GM12878 (cell line): ENCODE data around the gene ATP12A. TPM values are rescaled to one million over a fixed set of nuclear protein-coding genes. Genes with fewer than 3 reads are reported as not detected.

Source experiments
- ATAC-seq: fragments of 200-7000 bp; cut with Tn5 transposase; 3 replicates; pipeline ENCODE4 v1.9.1; 2020; ENCODE audit warnings: mild to moderate bottlenecking, moderate library complexity
- BruUV-seq: library from RNA; stranded (reverse); fragments of 400-500 nt; replicated peaks from 2 replicates; lab custom pipeline; 2021; lab: Mats Ljungman, UMichigan
- CTCF ChIA-PET: fragments of 300-600 bp; sonication (Branson Sonifier 250); formaldehyde crosslinking; extraction: SDS; loops from one replicate; lab custom pipeline; 2021; ENCODE audit warnings: inconsistent platforms; lab: Yijun Ruan, JAX
- POLR2A ChIA-PET: fragments of 350-600 bp; formaldehyde crosslinking; extraction: SDS; loops from one replicate; lab custom pipeline; 2021; ENCODE audit warnings: inconsistent platforms; lab: Charles Lee
- RAD21 ChIA-PET: fragments of 300-600 bp; sonication (Branson Sonifier 250); formaldehyde crosslinking; loops from one replicate; lab custom pipeline; 2023; ENCODE audit warnings: antibody characterized with exemption; ENCODE audit not compliant: unreplicated experiment; lab: Charles Lee
- SMC1A ChIA-PET: fragments of 300-600 bp; sonication (Branson Sonifier 250); formaldehyde crosslinking; loops from one replicate; lab custom pipeline; 2023; ENCODE audit not compliant: unreplicated experiment, uncharacterized antibody; lab: Charles Lee
- DNase-seq: peaks from one replicate; pipeline ENCODE4 v3.0.0-alpha.2; 2011; ENCODE audit warnings: low read depth, low spot score
- FAIRE-seq: peaks from 3 replicates; lab custom pipeline; 2011; peaks lifted over from hg19 to GRCh38; lab: Jason Lieb, UNC
- H2AFZ ChIP-seq: 2 replicates; pipeline ENCODE4 v1.6.0; 2011; ENCODE audit warnings: low read depth, low read length, control low read depth; ENCODE audit not compliant: control insufficient read depth
- H3K27ac ChIP-seq: 2 replicates; pipeline ENCODE4 v1.5.1; 2011; ENCODE audit warnings: control low read depth; ENCODE audit not compliant: control insufficient read depth, insufficient read depth
- H3K27me3 ChIP-seq, 2 experiments: replicated peaks in 1 of 2; 2 replicates each; pipeline versions ENCODE4 v1.6.0 to v1.6.1; 2011; ENCODE audit warnings: low read length in 1 of 2; ENCODE audit not compliant: control insufficient read depth in 2 of 2, insufficient read depth in 2 of 2
- H3K36me3 ChIP-seq, 2 experiments: 2 replicates each; pipeline ENCODE4 v1.5.1; 2011; ENCODE audit warnings: low read length in 1 of 2; ENCODE audit not compliant: control insufficient read depth in 2 of 2, insufficient read depth in 2 of 2
- H3K4me1 ChIP-seq: 2 replicates; pipeline ENCODE4 v1.6.1; 2011; ENCODE audit warnings: mild to moderate bottlenecking, low read length, moderate library complexity, mixed read lengths; ENCODE audit not compliant: control insufficient read depth, insufficient read depth
- H3K4me2 ChIP-seq: 2 replicates; pipeline ENCODE4 v1.6.0; 2011; ENCODE audit warnings: control low read depth; ENCODE audit not compliant: control insufficient read depth, insufficient read depth
- H3K4me3 ChIP-seq: fragments of 200-600 bp; sonication (generic); 2 replicates; pipeline ENCODE4 v1.5.1; 2016
- H3K79me2 ChIP-seq: 2 replicates; pipeline ENCODE4 v1.6.0; 2011; ENCODE audit warnings: low read length; ENCODE audit not compliant: control insufficient read depth, insufficient read depth
- H3K9ac ChIP-seq: 2 replicates; pipeline ENCODE4 v1.8.0; 2011; ENCODE audit warnings: low read length, control low read depth, mixed read lengths; ENCODE audit not compliant: control insufficient read depth, insufficient read depth
- H3K9me3 ChIP-seq: replicated peaks from 3 replicates; pipeline ENCODE4 v1.5.1; 2011; ENCODE audit warnings: mild to moderate bottlenecking, low read length; ENCODE audit not compliant: control insufficient read depth, insufficient read depth
- H4K20me1 ChIP-seq: 2 replicates; pipeline ENCODE4 v1.6.0; 2011; ENCODE audit not compliant: control insufficient read depth, insufficient read depth
- CREB1 ChIP-seq: IDR thresholded peaks from 2 replicates; pipeline ENCODE4 v1.6.1; 2012; ENCODE audit warnings: low read depth, mild to moderate bottlenecking, inconsistent platforms
- EED ChIP-seq: sonication (generic); IDR thresholded peaks from 2 replicates; pipeline ENCODE4 v1.6.1; 2016; ENCODE audit warnings: antibody characterized with exemption, low read depth
- HSF1 ChIP-seq: fragments of 150-350 bp; IDR thresholded peaks from 2 replicates; pipeline ENCODE4 v1.6.1; 2014; ENCODE audit warnings: mild to moderate bottlenecking, low read depth, low read length
- NR2C1 ChIP-seq: fragments of 450-650 bp; IDR thresholded peaks from 2 replicates; pipeline ENCODE4 v1.6.1; 2017; ENCODE audit warnings: antibody characterized with exemption, mild to moderate bottlenecking, moderate library complexity
- RCOR1 ChIP-seq: conservative IDR thresholded peaks from 2 replicates; pipeline ENCODE4 v1.6.1; 2012; ENCODE audit warnings: low read depth, low read length, improper control_type of control experiment
- TCF12 ChIP-seq: IDR thresholded peaks from 2 replicates; pipeline ENCODE4 v1.6.1; 2011; ENCODE audit warnings: low read depth, mild to moderate bottlenecking, low read length
- WGBS: methylation state at CpG from one replicate; pipeline ENCODE4 v1.1.6; 2016; ENCODE audit warnings: low lambda C conversion rate; ENCODE audit not compliant: insufficient replicate concordance, insufficient coverage; ENCODE audit errors: missing lambda C conversion rate; 5-methylcytosine and 5-hydroxymethylcytosine counted together
- in situ Hi-C: fragments of 300-500 bp; cut with MboI; formaldehyde crosslinking; loops from 9 replicates; pipeline ENCODE4 v1.14.3; 2018; ENCODE audit warnings: mixed read lengths
- intact Hi-C: fragments of 100-400 bp; cut with micrococcal nuclease; formaldehyde crosslinking; loops from one replicate; pipeline ENCODE4 v1.14.2; 2022; ENCODE audit not compliant: unreplicated experiment
- polyA plus RNA-seq, 11 experiments: library from polyadenylated mRNA; depleted of rRNA in 4 of 11; unstranded in 6 of 11; stranded (reverse) in 5 of 11; fragments of >200 nt; fragmentation: Nextera tagmentation in 4 of 11; fragmentation: Illumina TruSeq in 1 of 11; extraction: Ambion mirVana in 4 of 11; extraction: Trizol in 1 of 11; gene quantifications; 1 replicate in 1 of 11; 2 replicates in 10 of 11; pipeline versions ENCODE4 v1.2.1 to v1.2.3, GENCODE V29; 2011 to 2016; ENCODE audit warnings: inconsistent platforms in 2 of 11, missing spikeins in 2 of 11, low read depth in 1 of 11
- total RNA-seq, 4 experiments: library from RNA; depleted of rRNA in 3 of 4; stranded (reverse); fragments of >200 nt in 3 of 4; fragmentation: Illumina TruSeq in 1 of 4; extraction: Trizol in 1 of 4; gene quantifications; 2 replicates each; pipeline versions ENCODE4 v1.2.1 to v1.2.3, GENCODE V29; 2013 to 2021

The ATP12A gene
- total and polyA plus RNA-seq, 10 of the 15 experiments (the other 5 are each of a cell fraction or from before 2014, with no cell fraction given), result 0.02 to 0.08 (median 0.04) TPM; not detected in 6

GRCh38 chr13:24668511-24668910 is 11.7 kb upstream of the ATP12A start:
- no peaks in the 10 kb centered on the region for H3K9me3 ChIP-seq
- CTCF ChIA-PET, result interaction anchor here (1.0 to 1.3 kb wide), 3 partner anchors 15 to 87 kb away, joined by 3 to 4 read pairs (median 3); no protein-coding TSS in a partner anchor
- ATAC-seq (no peak), DNase-seq (no peak), FAIRE-seq (no peak)
- no peak overlapping the region for H3K9ac ChIP-seq
- no peaks in the 10 kb centered on the region for H3K27me3 ChIP-seq
- H3K4me2 ChIP-seq, result no peak overlapping the region
- no peaks in the 10 kb centered on the region for H3K36me3 ChIP-seq
- H3K79me2 ChIP-seq, result no peaks in the 10 kb centered on the region
- H3K4me1 ChIP-seq, result no peaks in the 10 kb centered on the region
- RAD21 ChIA-PET, result no interaction called here
- H2AFZ ChIP-seq, result no peak overlapping the region
- no peaks in the 10 kb centered on the region for H4K20me1 ChIP-seq
- 70% methylated on average over 4 of the region's 4 CpGs for WGBS
- POLR2A ChIA-PET, result no interaction called here
- no peak overlapping the region for H3K4me3 ChIP-seq
- no peak for TF ChIP-seq CREB1
- no peak for TF ChIP-seq HSF1
- no peak for TF ChIP-seq EED
- TF ChIP-seq RCOR1, result no peak
- no peak for TF ChIP-seq NR2C1
- no peak for TF ChIP-seq TCF12
- TF ChIP-seq, all 136 proteins: peak for 0
- no TSS peak for BruUV-seq
- SMC1A ChIA-PET, result no interaction called here
- intact Hi-C loops, result no loop called here
- in situ Hi-C loops, result no loop called here
- H3K27ac ChIP-seq, result no peak overlapping the region
